CD4-positive, alpha-beta T cell treated with Interleukin-1 beta for 1 hour (primary cell): Measurements from ENCODE around the gene C1QTNF1.
"Not testable (repeated sequence)": the region's sequence is repeated elsewhere in the genome, so short reads cannot be mapped to it uniquely, and the experiment has no call there.

Experiments
- DNase-seq, 2 donors: peaks; one replicate each; pipeline ENCODE4 v3.0.0-alpha.2; 2020 to 2022

C1QTNF1 gene

DNA sequence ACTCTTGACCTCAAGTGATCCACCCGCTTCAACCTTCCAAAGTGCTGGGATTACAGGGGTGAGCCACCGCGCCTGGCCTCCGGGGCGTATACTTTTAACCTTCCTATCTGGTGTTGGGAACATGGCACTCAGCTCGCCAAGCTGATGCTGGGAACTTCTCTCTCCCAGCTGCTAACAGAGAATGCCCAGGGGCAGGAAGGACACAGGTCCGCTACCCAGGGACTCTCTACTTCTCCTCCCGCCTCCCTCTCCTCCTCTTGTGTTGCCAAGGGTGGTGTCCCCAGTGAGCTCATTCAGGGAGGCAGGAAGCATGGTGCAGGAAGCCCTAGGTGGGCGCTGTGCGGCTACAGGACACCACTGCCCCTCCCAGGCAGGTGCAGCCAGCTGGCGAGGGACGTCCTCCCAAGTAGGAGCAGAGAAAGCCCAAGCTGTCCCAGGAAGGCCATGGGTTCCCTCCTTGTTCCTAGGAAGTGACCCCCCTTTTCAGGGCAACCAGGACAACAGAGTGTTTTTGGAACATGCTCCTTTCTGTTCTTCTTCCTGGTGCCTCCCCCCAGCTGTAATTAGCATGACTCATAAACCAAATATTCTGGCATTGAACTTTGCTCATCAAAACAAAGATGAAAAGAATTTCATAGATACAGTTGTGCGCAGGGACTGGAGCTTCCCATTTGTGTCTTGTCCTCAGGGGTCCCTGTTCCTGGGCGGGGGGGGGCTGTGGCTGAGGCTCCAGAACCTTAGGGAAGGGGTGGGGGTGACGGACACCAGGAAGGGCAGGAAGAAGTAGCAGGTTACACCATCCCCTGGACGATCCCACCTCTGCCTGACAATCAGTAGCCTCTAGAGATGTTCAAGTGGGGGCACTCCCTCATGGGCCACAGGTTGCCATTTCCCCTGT is 2.7 kb downstream of the C1QTNF1 start:
- no peak for DNase-seq

DNA sequence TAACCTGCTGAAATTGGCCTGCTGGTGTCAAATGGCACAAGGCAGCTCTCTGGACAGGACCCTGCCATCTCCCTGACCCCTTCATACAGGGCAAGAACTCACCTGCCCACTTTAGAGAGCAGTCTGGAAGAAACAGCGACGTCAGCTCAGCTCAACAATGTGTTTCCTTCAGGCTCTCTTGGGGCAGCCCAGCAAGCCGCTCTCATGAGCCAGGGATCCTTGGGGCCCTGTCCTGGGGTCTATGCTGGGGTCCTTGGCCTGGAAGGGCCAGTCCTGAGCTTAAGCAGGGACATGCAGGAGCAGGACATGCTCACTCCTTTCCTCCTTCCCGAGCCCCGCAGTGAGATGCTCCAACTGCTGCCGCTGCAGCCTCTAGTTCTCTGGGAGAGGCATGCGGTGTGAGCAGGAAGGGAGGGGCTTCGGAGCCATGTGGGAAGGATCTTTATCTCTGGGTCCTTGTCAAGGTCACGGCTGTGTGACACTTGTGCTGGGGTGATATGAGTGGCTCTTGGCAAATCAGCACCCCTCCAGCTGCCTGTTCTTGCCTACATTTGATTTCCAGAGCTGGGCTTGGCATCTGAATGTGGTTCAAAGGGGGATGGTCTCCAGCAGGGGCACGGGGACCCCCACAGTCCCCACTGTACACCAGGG is 3.4 kb downstream of the C1QTNF1 start:
- DNase-seq = no peak

DNA sequence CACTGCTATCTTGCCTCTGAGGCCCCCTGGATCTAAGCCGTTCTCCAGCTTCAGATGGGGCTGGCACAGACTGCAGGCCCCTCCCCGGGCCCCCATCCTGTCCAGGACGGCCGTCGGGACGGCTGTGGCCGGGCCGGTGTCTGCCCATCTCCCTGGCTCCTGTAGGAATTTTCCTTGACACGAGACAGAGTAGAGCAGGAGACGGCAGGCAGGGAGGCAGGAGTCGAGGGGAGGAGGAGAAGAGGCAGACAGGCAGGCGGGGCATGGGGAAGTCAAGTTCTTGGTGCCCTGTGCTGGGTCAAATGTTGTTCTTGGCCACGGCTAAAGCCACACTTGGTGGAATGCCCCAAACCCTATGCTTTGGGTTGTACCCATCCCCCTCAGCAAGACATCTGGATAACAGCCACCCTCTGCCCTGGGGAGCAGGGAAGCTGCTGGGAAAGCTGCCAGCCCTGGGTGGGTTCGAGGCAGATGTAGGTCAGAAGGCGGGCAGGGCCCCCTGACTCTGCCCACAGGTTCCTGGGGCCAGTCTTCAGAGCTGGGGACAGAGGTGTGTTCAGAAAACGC is 4.0 kb downstream of the C1QTNF1 start:
- DNase-seq = no peak

DNA sequence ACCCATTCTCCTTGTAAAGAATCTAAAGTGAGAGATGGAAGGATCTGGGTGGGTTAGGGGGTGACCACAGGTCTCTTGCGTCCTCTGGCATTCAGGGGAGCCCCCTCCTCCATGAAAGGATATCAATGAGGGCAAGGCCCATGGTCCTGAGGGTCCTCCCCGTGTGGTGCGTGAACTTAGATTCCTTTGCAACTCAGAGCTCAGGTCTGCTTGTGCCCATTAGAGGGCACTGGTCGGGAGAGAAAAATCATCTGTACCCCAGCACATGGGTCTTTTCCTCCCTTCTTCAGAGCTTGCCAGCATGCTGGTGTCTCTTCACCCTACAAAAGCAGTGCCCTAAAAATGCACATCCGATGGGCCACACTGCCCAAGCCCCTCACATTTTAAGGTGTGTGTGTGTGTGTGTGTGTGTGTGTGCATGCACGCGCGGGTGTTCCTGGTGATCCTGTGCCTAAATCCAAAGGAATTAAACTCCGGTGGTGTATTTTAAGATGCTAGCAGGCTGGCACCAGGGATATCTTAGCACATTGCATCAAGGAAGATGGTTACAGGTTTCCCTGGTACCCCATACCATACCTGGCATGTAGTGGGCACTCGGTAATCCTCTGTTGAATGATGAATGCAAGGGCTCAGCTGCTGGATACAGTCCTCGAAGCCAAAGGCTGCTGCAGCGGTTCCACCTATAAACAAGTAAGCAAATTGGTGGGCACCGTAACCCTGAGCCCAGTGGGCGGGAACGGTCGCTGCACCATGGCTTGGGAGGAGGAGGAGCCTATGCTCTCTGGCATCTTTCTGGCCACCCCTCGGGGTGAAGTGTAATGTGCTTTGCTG is 4.7 kb downstream of the C1QTNF1 start:
- no peak for DNase-seq

DNA sequence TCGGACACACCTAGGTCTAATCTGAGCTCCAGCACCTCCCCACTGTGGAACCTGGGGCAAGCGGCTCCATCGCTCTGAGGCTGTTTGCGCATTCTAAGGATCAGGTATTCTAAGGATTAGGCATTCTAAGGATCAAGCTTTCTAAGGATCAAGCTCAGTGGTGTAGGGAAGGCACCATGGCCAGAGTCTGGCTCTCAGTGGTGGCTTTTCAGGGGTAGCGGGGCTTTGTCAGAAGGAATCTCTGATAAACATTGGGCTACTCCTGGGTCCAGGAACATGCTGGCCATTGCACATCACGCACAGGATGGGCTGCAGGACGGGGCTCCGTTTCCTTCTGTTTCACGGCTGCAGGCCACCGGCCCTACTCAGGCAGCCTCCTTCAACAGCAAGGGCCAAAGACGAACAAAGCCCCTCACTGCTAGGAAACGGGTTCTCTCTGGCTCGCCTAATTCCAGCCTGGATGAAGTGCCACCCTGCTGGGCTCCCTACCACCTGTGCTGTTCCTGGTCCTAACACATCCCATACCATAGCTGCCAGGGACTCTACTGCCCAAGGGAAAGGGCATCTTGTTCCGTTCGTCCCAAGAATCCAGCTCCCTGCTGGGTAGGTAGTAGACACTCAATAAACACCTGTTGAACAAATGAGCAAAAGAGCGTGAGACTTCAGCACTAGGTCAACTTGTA is 5.5 kb downstream of the C1QTNF1 start:
- no peak for DNase-seq

DNA sequence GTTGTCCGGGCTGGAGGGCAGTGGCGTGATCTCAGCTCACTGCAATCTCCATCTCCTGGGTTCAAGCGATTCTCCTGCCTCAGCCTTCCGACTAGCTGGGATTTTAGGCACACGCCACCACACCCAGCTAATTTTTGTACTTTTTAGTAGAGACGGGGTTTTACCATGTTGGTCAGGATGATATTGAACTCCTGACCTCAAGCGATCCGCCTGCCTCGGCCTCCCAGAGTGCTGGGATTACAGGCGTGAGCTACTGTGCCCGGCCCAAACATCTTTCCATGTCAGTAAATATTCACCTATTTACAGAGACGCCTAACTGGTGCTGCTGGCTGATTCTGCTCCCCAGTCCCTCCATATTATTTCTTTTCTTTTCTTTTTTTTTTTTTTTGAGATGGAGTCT is 6.7 kb downstream of the C1QTNF1 start:
- not testable (repeated sequence) for DNase-seq

DNA sequence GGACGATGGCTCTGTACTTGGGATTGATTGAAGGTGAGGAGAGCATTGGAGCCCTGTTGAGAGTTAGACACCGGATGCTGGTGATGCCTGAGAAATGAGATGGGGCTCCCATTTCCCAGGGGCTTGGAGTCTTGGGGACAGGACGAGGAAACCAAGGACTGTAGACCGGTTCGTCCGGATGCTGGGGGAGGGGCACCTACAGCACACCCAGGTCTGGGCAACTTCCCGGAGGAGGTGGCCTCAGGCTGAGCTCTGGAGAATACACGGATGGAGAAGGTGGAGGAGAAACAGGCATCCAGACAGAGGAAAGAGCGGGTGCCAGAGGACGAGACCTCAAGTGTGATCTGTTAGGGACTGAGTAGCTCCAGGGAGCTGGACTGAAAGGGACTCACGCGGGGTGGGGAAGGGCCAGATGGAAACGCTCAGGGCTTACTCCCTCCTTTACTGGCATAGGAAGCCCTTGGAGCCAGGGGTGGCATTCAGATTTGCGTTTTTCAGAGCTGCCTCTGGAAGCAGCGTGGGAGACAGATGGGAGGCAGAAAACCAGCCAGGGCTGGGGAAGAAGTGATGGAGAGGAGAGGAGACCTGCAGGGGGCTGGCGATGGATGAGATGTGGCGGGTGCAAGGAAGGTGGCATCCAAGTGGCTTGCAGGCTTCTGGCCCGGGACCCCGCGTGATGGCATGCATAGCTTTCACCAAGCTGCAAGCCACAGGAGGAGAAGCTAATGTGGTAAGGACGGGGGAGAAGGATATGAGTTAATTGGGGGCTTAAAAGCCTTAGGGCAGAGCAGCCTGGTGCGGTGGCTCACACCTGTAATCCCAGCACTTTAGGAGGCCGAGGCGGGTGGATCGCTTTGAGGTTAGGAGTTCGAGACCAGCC is 8.3 kb downstream of the C1QTNF1 start:
- DNase-seq = no peak

DNA sequence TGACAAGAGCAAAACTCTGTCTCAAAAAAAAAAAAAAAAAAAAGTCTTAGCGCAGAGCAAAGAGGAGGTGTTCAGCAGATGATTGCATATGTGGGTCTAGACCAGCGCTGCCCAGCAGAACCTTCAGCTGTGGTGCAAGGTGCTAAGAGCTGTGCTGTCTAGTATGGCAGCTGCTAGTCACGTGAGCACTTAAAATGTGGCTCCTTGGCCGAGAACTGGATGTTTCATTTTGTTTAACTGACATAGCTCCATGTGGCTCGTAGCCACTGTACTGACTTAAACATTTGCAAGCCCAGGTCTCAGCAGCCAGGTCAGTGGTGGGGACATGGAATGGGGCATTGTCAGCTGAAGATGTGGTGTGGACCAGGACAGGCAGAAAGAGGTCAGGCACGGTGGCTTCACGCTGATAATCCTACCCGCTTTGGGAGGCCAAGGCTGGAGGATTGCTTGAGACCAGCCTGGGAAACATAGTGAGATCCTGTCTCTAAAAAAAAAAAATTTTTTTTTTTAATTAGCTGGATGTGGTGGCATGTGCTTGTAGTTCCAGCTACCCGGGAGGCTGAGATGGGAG is 9.2 kb downstream of the C1QTNF1 start:
- no peak for DNase-seq

DNA sequence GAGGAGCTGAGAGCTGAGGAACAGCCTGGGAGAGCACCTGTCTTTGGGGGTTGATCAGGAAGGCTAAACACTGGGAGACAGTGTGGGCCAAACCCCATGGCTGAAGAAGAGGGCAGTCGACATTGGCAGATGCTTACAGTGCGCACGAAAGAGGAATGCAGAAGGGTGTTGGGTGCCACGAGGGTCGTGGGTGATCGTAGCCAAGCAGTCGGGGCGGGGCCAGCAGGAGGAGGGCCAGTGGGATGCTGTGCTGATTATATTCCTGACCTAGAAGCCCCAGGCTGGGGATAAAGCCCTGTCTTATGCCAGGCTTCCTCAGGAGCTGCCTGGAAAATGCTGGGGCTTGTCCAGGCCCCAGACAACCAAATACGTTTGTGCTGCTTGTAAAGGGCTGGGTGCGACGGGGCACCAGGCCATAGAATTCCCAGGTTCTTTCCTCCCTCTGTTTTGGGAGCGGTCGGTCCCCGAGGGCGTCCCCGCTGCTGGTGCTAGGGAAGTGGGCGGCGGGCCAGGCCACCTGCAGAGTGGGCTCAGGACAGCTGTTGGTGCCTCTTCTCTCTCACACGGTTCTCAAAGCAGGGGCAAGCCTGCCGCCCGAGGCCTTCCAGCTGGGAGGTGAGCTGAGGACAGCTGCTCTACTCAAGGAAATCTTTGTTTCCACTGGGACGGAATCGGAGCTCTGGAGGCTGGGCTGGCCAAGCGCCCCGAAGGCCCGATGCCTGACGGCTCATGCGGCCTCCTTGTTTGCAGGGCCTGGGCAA is 10.0 kb downstream of the C1QTNF1 start:
- no peak for DNase-seq

DNA sequence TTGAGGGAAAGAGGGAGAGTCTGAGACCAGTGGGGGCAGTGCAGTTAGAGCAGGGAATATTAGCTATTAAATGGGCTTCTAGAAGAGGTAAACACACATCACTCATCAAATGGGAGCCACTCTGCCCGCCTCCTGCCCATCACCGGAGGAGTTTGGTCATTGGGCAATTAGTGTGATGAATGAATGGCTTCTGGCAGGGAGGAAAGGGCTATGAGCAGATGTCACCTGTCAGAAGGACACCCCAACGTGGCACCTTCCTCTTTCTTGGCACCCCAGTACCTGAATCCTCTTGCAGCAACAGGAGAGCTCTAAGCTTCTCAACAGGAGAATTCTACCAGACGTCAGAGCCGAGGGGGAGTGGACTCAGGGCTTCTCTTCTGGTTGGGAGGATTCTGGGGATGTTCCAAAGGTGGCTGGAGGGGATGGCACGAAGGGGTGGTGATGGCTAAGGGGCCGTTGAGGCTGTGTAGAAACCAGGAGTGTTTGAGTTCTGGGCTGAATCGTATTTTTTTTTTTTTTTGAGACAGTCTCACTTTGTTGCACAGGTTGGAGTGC is 11.0 kb downstream of the C1QTNF1 start:
- DNase-seq = no peak

DNA sequence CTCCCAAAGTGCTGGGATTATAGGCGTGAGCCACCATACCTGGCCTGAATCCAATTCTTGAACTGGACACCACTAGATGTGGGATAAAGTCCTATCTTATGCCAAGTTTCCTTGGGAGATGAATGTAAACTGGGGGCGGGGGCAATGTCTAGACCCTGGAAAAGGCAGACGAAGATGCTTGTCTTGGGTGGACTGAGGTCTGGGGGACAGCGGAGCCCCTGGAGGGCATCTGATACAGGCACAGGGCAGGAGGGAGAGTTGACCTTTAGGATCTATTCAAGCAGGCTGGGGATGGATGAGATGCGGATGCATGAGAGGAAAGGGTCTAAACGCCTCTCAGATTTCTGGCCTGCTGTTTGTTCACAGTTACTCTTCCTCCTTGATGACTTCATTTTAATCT is 11.7 kb downstream of the C1QTNF1 start:
- no peak for DNase-seq

DNA sequence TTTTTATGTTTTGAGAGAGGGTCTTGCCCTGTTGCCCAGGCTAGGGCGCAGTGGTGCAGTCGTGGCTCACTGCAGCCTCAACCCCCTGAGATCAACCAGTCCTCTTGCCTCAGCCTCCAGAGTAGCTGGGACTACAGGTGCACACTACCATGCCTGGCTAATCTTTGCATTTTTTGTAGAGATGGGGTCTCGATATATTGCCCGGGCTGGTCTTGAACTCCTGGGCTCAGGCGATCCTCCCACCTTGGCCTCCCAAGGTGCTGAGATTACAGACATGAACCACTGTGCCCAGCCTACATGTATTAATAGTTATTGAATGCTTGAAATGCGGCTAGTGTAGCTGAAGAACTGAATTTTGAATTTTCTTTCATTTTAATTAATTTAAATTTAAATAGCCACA is 12.2 kb downstream of the C1QTNF1 start:
- no peak for DNase-seq

DNA sequence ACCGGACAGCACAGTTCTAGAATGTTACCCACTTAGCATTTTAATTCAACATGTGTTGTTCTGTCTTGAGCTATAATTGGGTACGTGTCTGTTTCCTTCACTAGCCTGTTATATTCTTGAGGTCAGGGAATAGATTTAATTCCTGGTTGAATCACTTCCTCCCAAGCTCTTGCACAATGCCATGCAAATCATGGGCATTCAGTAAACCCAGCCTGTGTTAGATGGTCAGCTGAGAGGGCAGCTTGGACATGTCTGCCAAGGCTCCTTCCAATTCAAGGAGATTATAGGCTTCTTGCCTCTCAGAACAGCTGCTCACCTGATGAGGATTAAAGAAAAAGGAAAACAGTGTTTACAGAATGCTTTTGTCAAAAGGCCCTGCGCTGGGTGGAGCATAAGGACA is 12.6 kb downstream of the C1QTNF1 start:
- DNase-seq = peak in 1 of 2 donors; percentile 24

DNA sequence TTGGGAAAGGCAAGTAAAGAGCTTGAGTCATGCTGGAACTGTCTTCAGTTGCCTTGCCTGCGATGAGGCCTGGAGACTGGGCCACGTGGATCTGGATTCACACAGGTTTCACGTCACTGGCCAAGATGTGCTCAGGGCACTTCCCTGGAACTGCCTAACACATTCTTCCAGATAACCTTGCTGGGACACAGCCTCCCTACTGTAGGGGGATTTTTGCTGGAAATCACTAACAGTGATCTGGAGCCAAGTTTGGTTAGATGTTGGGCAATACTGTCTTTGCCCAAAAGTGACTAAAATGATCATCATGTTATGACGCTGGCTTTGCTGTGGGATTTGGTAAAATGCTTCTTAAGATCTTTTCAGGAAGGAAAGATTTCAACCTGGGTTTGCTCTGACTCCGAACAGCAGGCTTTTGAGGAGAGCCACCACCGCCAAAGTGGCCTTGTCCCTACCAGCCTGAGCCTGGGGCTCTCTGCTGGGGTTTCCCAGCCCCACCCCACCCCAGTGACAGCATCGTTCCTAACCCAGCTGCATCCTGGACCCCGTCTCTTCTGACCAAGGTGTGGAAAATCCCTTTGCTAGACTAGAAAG is 14.7 kb downstream of the C1QTNF1 start:
- peak in 1 of 2 donors; percentile 29 for DNase-seq

DNA sequence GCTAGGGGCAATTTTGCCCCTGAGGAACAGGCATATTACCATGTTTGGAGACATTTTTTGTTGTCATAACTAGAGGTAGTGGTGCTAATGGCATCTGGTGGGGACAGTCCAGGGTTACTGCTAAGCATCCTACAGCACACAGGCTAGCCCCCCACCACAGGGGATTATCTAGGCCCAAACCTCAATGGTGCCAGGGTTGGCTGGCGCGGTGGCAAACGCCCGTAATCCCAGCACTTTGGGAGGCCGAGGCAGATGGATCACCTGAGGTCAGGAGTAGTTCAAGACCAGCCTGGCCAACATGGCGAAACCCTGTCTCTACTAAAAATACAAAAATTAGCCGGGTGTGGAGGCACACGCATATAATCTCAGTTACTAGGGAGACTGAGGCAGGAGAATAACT is 15.2 kb downstream of the C1QTNF1 start:
- DNase-seq = no peak

DNA sequence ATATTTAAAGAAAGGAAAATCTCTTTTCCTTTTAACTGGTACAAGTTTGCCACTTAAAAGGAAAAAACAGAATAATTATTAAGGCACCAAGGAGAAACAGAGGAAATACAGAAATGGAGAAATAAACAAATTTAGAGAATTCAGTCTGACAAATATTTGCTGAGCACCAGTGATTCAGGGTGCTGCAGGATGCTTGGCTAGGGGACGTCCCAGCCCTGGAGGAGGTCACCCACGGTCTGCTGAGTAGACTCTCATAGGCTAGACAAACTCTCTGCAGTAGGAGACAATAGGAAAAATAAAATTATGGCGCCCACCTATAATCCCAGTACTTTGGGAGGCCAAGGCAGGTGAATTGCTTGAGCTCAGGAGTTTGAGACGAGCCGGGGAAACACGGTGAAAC is 15.9 kb downstream of the C1QTNF1 start:
- DNase-seq = no peak

DNA sequence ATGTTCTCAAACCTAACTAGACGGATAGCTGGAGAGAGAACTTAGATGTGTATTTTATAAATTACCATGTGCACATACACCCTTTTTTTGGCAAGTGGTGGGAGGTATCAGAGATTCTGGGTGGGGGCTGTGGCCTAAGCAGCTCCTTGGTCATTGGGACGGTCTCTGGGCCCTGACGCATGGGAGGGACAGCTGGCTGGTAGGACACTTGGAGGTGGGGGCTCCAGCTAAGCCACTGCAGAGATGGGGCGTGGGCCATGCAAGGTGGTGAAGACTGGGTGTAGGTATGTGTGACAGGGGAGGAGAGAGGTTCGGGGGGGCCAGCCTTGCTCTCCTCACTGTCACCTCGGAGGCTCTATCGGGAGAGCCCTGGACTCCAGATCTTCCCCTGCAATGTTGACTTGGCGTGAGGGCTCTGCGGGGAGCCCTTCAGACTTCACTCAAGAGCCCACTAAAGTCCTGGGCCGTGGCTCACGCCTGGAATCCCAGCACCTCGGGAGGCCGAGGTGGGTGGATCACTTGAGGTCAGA is 17.1 kb downstream of the C1QTNF1 start:
- no peak for DNase-seq

DNA sequence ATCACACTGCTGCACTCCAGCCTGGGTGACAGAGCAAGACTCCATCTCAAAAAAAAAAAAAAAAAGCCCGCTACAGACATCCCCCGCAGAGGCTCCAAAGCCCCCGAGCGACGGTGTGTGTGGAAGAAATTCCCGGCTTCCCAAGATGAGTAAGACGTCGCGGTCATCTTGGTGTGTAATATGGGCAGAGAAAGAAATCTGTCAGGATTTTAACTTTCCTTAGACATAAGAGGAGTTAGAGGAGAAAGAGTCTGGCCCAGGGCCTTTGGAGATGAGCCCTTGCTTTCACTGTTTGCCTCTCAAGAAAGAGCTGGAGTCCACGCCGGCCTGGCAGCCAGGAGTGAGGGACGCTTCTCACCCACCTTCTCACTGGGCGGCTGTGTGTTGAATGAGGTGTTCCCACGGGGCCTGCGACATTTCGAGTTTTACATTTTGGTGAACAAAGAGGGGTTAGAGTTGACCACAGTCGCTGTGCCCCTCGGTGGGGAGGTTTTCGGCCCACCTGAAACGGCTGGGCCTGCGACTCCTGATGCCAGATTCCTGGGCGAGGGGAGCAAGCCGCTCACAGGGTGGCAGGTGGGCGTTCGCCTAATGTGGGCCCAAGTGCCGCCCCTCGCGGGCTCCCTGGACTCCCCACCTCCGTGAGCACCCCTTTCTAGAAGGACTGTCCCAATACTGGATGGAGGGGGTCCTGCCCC is 17.9 kb downstream of the C1QTNF1 start:
- no peak for DNase-seq
